IMR-90 (cell line): Measurements from ENCODE around the gene METTL24. TPM values are rescaled to one million over a fixed set of nuclear protein-coding genes. Genes with fewer than 3 reads are reported as not detected.

Experiments used
- ATAC-seq: fragments of 200-7000 bp; cut with Tn5 transposase; 2 replicates; pipeline ENCODE4 v1.9.1; 2020; ENCODE audit warnings: low read depth, mild to moderate bottlenecking, moderate library complexity
- BruUV-seq: library from RNA; stranded (reverse); fragments of 400-500 nt; replicated peaks from 2 replicates; lab custom pipeline; 2021; lab: Mats Ljungman, UMichigan
- CTCF ChIA-PET: fragments of 300-600 bp; formaldehyde crosslinking; extraction: SDS; loops from one replicate; lab custom pipeline; 2021; ENCODE audit warnings: antibody characterized with exemption; lab: Yijun Ruan, JAX
- POLR2A ChIA-PET: fragments of 300-600 bp; sonication (Branson Sonifier 250); formaldehyde crosslinking; loops from one replicate; lab custom pipeline; 2022; ENCODE audit warnings: antibody characterized with exemption; ENCODE audit not compliant: unreplicated experiment; lab: Charles Lee
- DNase-seq: peaks from one replicate; pipeline ENCODE4 v3.0.0; 2013
- H2AFZ ChIP-seq: replicated peaks from 2 replicates; pipeline ENCODE3; 2013; ENCODE audit warnings: low read length, mild to moderate bottlenecking; ENCODE audit not compliant: poor library complexity
- H2AK5ac ChIP-seq: 2 replicates; pipeline ENCODE4 v1.6.1; 2013; ENCODE audit warnings: low read depth, low read length, inconsistent platforms
- H2AK9ac ChIP-seq: replicated peaks from 2 replicates; pipeline ENCODE3; 2013; ENCODE audit warnings: mild to moderate bottlenecking, low read depth, low read length, moderate library complexity; ENCODE audit not compliant: poor library complexity
- H2BK120ac ChIP-seq: 2 replicates; pipeline ENCODE4 v1.6.1; 2013; ENCODE audit warnings: low read depth, low read length, inconsistent platforms
- H2BK15ac ChIP-seq: 3 replicates; pipeline ENCODE4 v1.6.1; 2013; ENCODE audit warnings: low read depth, low read length, inconsistent platforms
- H2BK20ac ChIP-seq: 2 replicates; pipeline ENCODE4 v1.6.1; 2013; ENCODE audit warnings: low read depth, mild to moderate bottlenecking, inconsistent platforms, low read length, moderate library complexity
- H2BK5ac ChIP-seq: 2 replicates; pipeline ENCODE4 v1.6.1; 2013; ENCODE audit warnings: mild to moderate bottlenecking, low read depth, low read length, inconsistent platforms; ENCODE audit not compliant: poor library complexity, severe bottlenecking
- H3K14ac ChIP-seq: replicated peaks from 2 replicates; pipeline ENCODE4 v1.6.1; 2013; ENCODE audit warnings: low read depth, low read length, inconsistent platforms
- H3K18ac ChIP-seq: 2 replicates; pipeline ENCODE4 v1.6.1; 2013; ENCODE audit warnings: low read depth, low read length, control low read depth
- H3K23ac ChIP-seq: 2 replicates; pipeline ENCODE4 v1.6.1; 2013; ENCODE audit warnings: low read depth, low read length, inconsistent platforms
- H3K27ac ChIP-seq: 2 replicates; pipeline ENCODE4 v1.5.1; 2013; ENCODE audit warnings: mild to moderate bottlenecking, control low read depth, low read length; ENCODE audit not compliant: insufficient read depth
- H3K27me3 ChIP-seq: 2 replicates; pipeline ENCODE4 v1.6.1; 2013; ENCODE audit warnings: low read length; ENCODE audit not compliant: control insufficient read depth, insufficient read depth
- H3K36me3 ChIP-seq: 2 replicates; pipeline ENCODE4 v1.6.1; 2013; ENCODE audit warnings: low read length, mixed read lengths; ENCODE audit not compliant: control insufficient read depth, insufficient read depth
- H3K4ac ChIP-seq: 2 replicates; pipeline ENCODE4 v1.6.1; 2013; ENCODE audit warnings: low read depth, low read length, inconsistent platforms
- H3K4me1 ChIP-seq: 2 replicates; pipeline ENCODE4 v1.6.1; 2013; ENCODE audit warnings: low read length, mixed read lengths; ENCODE audit not compliant: control insufficient read depth, insufficient read depth
- H3K4me2 ChIP-seq: 2 replicates; pipeline ENCODE4 v1.6.1; 2013; ENCODE audit warnings: low read depth, mild to moderate bottlenecking, control low read depth, low read length, moderate library complexity
- H3K4me3 ChIP-seq: 2 replicates; pipeline ENCODE4 v1.5.1; 2013; ENCODE audit warnings: low read depth, mild to moderate bottlenecking, control low read depth, low read length, moderate library complexity; ENCODE audit not compliant: insufficient read depth
- H3K56ac ChIP-seq: 2 replicates; pipeline ENCODE4 v1.6.1; 2013; ENCODE audit warnings: low read length, inconsistent platforms; ENCODE audit not compliant: insufficient read depth; ENCODE audit errors: extremely low read depth
- H3K79me1 ChIP-seq, 2 experiments: 2 replicates each; pipeline ENCODE4 v1.6.1; 2013; ENCODE audit warnings: low read length in 2 of 2, inconsistent platforms in 1 of 2, low read depth in 1 of 2
- H3K9ac ChIP-seq: 2 replicates; pipeline ENCODE4 v1.6.1; 2013; ENCODE audit warnings: low read depth, low read length, control low read depth
- H3K9me1 ChIP-seq: 2 replicates; pipeline ENCODE4 v1.6.1; 2013; ENCODE audit warnings: low read length, inconsistent platforms; ENCODE audit not compliant: insufficient read depth
- H3K9me3 ChIP-seq: 2 replicates; pipeline ENCODE4 v1.6.1; 2013; ENCODE audit warnings: low read length; ENCODE audit not compliant: control insufficient read depth, insufficient read depth
- H4K20me1 ChIP-seq: 2 replicates; pipeline ENCODE4 v1.6.1; 2013; ENCODE audit warnings: low read length, inconsistent platforms; ENCODE audit not compliant: insufficient read depth
- H4K5ac ChIP-seq: 2 replicates; pipeline ENCODE4 v1.6.1; 2013; ENCODE audit warnings: mild to moderate bottlenecking, low read depth, low read length, control low read depth
- H4K8ac ChIP-seq, 2 experiments: 2 replicates each; pipeline ENCODE4 v1.6.1; 2013; ENCODE audit warnings: low read depth in 2 of 2, low read length in 2 of 2, control low read depth in 1 of 2, inconsistent platforms in 1 of 2
- H4K91ac ChIP-seq: 2 replicates; pipeline ENCODE4 v1.6.1; 2013; ENCODE audit warnings: low read depth, low read length, inconsistent platforms; ENCODE audit not compliant: insufficient read depth
- BHLHE40 ChIP-seq: fragments of 150-350 bp; IDR thresholded peaks from 2 replicates; pipeline ENCODE4 v1.6.1; 2016; ENCODE audit warnings: mild to moderate bottlenecking, low read depth, low read length
- CHD1 ChIP-seq: IDR thresholded peaks from 2 replicates; pipeline ENCODE4 v1.6.1; 2012; ENCODE audit warnings: low read depth, low read length, improper control_type of control experiment
- CTCF ChIP-seq: conservative IDR thresholded peaks from 2 replicates; pipeline ENCODE4 v1.5.1; 2012; ENCODE audit warnings: mild to moderate bottlenecking, low read depth, low read length, improper control_type of control experiment
- ELK1 ChIP-seq: fragments of 150-350 bp; IDR thresholded peaks from 2 replicates; pipeline ENCODE4 v1.6.1; 2016; ENCODE audit warnings: low read depth, mild to moderate bottlenecking, low read length, moderate library complexity, borderline replicate concordance
- FOS ChIP-seq: fragments of 150-350 bp; IDR thresholded peaks from 2 replicates; pipeline ENCODE4 v1.6.1; 2016; ENCODE audit warnings: low read depth, low read length
- MAFK ChIP-seq: IDR thresholded peaks from 2 replicates; pipeline ENCODE4 v1.6.1; 2012; ENCODE audit warnings: low read depth, low read length, improper control_type of control experiment
- MAZ ChIP-seq: IDR thresholded peaks from 2 replicates; pipeline ENCODE4 v1.6.1; 2012; ENCODE audit warnings: low read depth, mild to moderate bottlenecking, low read length, improper control_type of control experiment, moderate library complexity, borderline replicate concordance
- NFE2L2 ChIP-seq: fragments of 150-350 bp; IDR thresholded peaks from 2 replicates; pipeline ENCODE4 v1.6.1; 2016; ENCODE audit warnings: low read depth, mild to moderate bottlenecking, low read length
- RAD21 ChIP-seq: IDR thresholded peaks from 2 replicates; pipeline ENCODE4 v1.6.1; 2012; ENCODE audit warnings: low read length, improper control_type of control experiment
- RCOR1 ChIP-seq: IDR thresholded peaks from 2 replicates; pipeline ENCODE4 v1.6.1; 2012; ENCODE audit warnings: mild to moderate bottlenecking, low read length, improper control_type of control experiment; ENCODE audit not compliant: insufficient replicate concordance
- SMC3 ChIP-seq: fragments of 150-350 bp; IDR thresholded peaks from 2 replicates; pipeline ENCODE4 v1.6.1; 2016; ENCODE audit warnings: low read depth, mild to moderate bottlenecking, antibody characterized with exemption, low read length, moderate library complexity
- WGBS, 2 experiments: methylation state at CpG; one replicate each; pipeline versions ENCODE4 v1.1.5 to v1.1.7; 2013; ENCODE audit warnings: missing lambda C conversion rate in 2 of 2; ENCODE audit not compliant: insufficient read length in 1 of 2; ENCODE audit errors: extremely low coverage in 2 of 2; 5-methylcytosine and 5-hydroxymethylcytosine counted together
- dilution Hi-C: fragments of 300-500 bp; cut with HindIII; formaldehyde crosslinking; loops from one replicate; pipeline ENCODE4 v1.14.3; 2018; ENCODE audit warnings: low sequenced_read_pairs; ENCODE audit not compliant: unreplicated experiment
- in situ Hi-C: fragments of 300-500 bp; cut with MboI; formaldehyde crosslinking; loops from 3 replicates; pipeline ENCODE4 v1.14.3; 2019; ENCODE audit warnings: low sequenced_read_pairs, inconsistent platforms, mixed read lengths
- intact Hi-C: fragments of 100-400 bp; cut with micrococcal nuclease; formaldehyde crosslinking; loops from 2 replicates; pipeline ENCODE4 v1.10.0; 2022
- polyA plus RNA-seq, 3 experiments: library from polyadenylated mRNA; depleted of rRNA; stranded (reverse); fragments of >200 nt; gene quantifications; 2 replicates each; pipeline ENCODE4 v1.2.3, GENCODE V29; 2012; ENCODE audit warnings: low replicate concordance in 1 of 3
- total RNA-seq: library from RNA; depleted of rRNA; stranded (reverse); fragments of >200 nt; gene quantifications from 2 replicates; pipeline ENCODE4 v1.2.3, GENCODE V29; 2012

METTL24 gene
- total and polyA plus RNA-seq, 2 of the 4 experiments (the other 2 are of a cell fraction): not detected

DNA sequence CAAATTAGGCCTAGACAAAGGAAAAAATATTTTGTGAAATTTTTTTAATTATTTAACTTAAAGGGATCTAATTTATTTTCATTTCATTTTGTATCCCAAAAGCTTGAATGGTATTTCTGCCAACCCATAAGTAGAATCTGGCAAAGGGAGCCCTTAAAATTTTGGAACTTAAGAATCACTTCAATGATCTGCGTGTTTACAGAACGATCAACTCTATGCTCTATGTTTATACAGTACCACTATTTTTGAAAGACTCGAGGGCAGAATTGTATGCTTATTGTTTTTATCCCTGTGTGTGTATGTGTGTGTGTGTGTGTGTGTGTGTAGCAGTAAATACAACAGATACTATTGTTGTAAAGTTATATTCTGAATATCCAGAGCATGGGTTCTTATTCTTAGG is 39.2 kb downstream of the METTL24 start:
- in situ Hi-C loops: no loop called here

More for the DNA sequence above, 39.2 kb downstream of the METTL24 start:
- H3K4ac ChIP-seq: no peak overlapping the region
- no peak overlapping the region for H2BK120ac ChIP-seq
- H2BK5ac ChIP-seq: no peak overlapping the region
- no peak overlapping the region for H3K14ac ChIP-seq
- TF ChIP-seq MAFK (no peak), MAZ (no peak), RAD21 (no peak), BHLHE40 (no peak), ELK1 (no peak), SMC3 (no peak), NFE2L2 (no peak), CHD1 (no peak), CTCF (no peak), FOS (no peak), RCOR1 (no peak)
- intact Hi-C loops (no loop called here), dilution Hi-C loops (no loop called here)
- no peak overlapping the region for H4K91ac ChIP-seq
- no CpG with 5 or more reads among the region's 3 CpGs for WGBS, 2 experiments
- no TSS peak for BruUV-seq
- no peak overlapping the region for H4K5ac ChIP-seq
- no peak overlapping the region for H3K4me3 ChIP-seq
- H3K4me2 ChIP-seq: no peak overlapping the region
- no peak overlapping the region for H3K18ac ChIP-seq
- no peak overlapping the region for H2AK9ac ChIP-seq
- ChIA-PET CTCF (no interaction called here), POLR2A (no interaction called here)
- H2BK15ac ChIP-seq: no peak overlapping the region
- H2AK5ac ChIP-seq: no peak overlapping the region
- no peak overlapping the region for H2AFZ ChIP-seq
- H3K27me3 ChIP-seq: peaks cover 11% of the 10 kb centered on the region
- no peak for ATAC-seq
- no peaks in the 10 kb centered on the region for H4K20me1 ChIP-seq
- no peak for DNase-seq
- H3K4me1 ChIP-seq: peaks cover 3% of the 10 kb centered on the region; the same call in 1 of the 2 replicates
- no peak overlapping the region for H3K27ac ChIP-seq
- no peaks in the 10 kb centered on the region for H3K36me3 ChIP-seq
- no peaks in the 10 kb centered on the region for H3K79me1 ChIP-seq
- no peak overlapping the region for H3K56ac ChIP-seq
- peaks cover 3% of the 10 kb centered on the region; the same call in 1 of the 2 replicates for H3K9me1 ChIP-seq
- no peak overlapping the region for H3K9ac ChIP-seq
- H3K9me3 ChIP-seq: no peaks in the 10 kb centered on the region
- no peak overlapping the region for H2BK20ac ChIP-seq
- no peak overlapping the region for H3K23ac ChIP-seq
- H4K8ac ChIP-seq: no peak overlapping the region
